ENCODE data around the gene MRPS35. TPM values are rescaled to one million over a fixed set of nuclear protein-coding genes. Genes with fewer than 3 reads are reported as not detected.

MRPS35 gene
- total RNA-seq, 4 donors from 2014 or later: 30.0 to 41.8 (median 34.7) TPM

DNA sequence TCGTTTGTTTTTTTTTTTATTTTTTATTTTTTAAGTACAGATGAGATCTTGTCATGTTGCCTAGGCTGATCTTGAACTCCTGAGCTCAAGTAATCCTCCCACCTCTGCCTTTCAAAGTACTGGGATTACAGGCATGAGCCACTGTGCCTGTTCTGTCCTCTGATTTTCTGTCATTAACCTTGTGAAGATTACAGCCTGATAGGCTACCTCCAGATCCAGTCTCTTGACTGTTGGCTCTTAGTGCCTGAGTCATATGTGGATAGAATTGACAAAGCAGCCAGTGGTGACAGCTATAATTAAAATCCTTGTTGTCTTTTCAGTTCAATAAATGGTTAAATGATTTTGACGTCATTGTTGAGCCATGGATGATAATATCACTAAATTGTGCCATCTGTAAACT, 35.6 kb upstream of the MRPS35 start:
- no peak for DNase-seq (ENCODE audit: low spot score)
- no peak for ATAC-seq (ENCODE audit: low FRiP score)
- TF ChIP-seq, protein P1, sequence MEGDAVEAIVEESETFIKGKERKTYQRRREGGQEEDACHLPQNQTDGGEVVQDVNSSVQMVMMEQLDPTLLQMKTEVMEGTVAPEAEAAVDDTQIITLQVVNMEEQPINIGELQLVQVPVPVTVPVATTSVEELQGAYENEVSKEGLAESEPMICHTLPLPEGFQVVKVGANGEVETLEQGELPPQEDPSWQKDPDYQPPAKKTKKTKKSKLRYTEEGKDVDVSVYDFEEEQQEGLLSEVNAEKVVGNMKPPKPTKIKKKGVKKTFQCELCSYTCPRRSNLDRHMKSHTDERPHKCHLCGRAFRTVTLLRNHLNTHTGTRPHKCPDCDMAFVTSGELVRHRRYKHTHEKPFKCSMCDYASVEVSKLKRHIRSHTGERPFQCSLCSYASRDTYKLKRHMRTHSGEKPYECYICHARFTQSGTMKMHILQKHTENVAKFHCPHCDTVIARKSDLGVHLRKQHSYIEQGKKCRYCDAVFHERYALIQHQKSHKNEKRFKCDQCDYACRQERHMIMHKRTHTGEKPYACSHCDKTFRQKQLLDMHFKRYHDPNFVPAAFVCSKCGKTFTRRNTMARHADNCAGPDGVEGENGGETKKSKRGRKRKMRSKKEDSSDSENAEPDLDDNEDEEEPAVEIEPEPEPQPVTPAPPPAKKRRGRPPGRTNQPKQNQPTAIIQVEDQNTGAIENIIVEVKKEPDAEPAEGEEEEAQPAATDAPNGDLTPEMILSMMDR (IDR thresholded peaks at IDR 0.05): no peak

DNA sequence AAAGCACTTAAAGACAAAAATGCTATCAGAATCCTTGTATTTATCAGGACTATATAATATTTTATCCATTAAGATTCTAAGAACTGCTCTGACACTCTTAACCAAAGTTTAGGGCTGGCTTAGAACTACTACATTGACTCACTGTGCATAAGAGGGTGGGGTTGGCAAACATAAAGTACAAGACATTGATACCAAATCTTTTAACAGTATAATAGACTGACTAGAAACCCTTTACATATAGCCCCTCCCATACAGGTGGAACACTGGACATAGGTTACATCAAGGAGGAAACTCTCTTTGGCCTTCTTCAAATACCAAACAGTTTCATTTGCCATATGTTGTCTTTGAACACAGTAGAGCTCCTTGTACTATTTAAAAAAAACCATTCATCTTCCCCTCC, 30.0 kb upstream of the MRPS35 start:
- ATAC-seq (ENCODE audit: low FRiP score): no peak
- DNase-seq (ENCODE audit: low spot score): no peak
- TF ChIP-seq, protein P1 (IDR thresholded peaks at IDR 0.05): no peak

- DNase-seq (ENCODE audit: low spot score): no peak
- TF ChIP-seq, protein P1 (IDR thresholded peaks at IDR 0.05): no peak
- no peak for ATAC-seq (ENCODE audit: low FRiP score)
Observed at GRCh38 chr12:27682534-27682933, 28.1 kb upstream of the MRPS35 start.

DNA sequence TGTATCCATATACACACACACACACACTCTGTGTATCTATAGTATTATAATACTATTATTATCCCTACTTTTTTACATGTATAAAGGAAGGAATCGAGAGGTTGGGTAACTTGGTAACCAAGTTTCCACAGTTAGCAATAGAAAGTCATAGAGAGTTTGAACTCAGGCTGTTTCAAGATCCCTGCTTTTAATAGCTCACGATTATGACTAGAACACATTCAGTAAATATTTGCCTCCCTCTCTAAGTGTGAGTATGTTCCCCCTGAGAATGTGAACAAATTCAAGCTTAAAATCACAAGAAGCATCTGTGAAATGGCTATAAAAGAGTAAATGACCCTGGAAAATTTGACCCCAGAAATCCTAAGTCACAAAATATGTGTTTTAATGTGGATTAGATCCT, 25.4 kb upstream of the MRPS35 start:
- TF ChIP-seq, protein P1 (IDR thresholded peaks at IDR 0.05): no peak
- no peak for ATAC-seq (ENCODE audit: low FRiP score)

GRCh38 chr12:27686147-27686546, 24.5 kb upstream of the MRPS35 start:
- TF ChIP-seq, protein P1 (IDR thresholded peaks at IDR 0.05): no peak
- ATAC-seq (ENCODE audit: low FRiP score): no peak
- no peak for DNase-seq (ENCODE audit: low spot score)

More for the DNA sequence above, 25.4 kb upstream of the MRPS35 start:
- no peak for DNase-seq (ENCODE audit: low spot score)

GRCh38 chr12:27688671-27689070, 22.0 kb upstream of the MRPS35 start:
- TF ChIP-seq, protein P1 (IDR thresholded peaks at IDR 0.05): no peak
- ATAC-seq (ENCODE audit: low FRiP score) (no peak), DNase-seq (ENCODE audit: low spot score) (no peak)

GRCh38 chr12:27689558-27690180, 21.0 kb upstream of the MRPS35 start:
- TF ChIP-seq, protein P1 (IDR thresholded peaks at IDR 0.05): no peak
- no peak for ATAC-seq (ENCODE audit: low FRiP score)
- no peak for DNase-seq (ENCODE audit: low spot score)

All from omental fat pad (tissue), 4 donors.